ENCODE data around the gene TPRA1. TPM values are rescaled to one million over a fixed set of nuclear protein-coding genes. Genes with fewer than 3 reads are reported as not detected.

Gene TPRA1
- total and polyA plus RNA-seq, 4 experiments from 2014 or later: 28.3 to 40.1 (median 31.4) TPM

DNA sequence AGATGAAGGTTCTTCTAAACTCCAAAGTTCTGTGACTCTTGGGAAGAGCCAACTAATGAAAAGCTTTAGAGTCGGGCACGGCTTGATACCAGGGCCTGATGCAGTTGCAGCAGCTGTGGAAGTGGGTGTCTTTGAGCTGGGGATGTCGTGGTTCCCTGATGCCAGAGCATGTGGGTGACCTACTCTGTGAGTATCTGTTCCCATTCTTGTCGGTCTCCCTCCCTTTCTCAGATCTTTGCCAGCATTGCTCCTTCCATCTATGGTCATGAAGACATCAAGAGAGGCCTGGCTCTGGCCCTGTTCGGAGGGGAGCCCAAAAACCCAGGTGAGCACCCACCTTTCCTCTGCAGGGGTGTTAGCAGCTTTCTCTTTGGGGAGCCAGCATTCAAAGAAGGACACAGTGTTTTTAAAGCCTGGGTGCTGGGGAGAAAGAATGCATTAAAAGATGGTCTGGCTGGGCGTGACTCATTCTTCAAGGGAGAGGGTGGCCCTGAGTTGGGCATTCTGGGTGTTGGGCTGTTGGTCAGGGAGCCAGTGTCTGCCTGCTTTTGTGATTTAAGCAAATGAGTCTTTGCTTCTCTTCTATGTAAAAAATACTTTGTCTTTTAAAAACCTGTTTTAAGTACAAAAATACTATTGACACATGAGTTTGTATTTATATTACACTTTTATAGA lies 25.2 kb upstream of the TPRA1 start:
- H3K27me3 Mint-ChIP-seq: no peaks in the 10 kb centered on the region
- CTCF ChIA-PET (ENCODE audit: partially characterized antibody): no interaction called here
- DNase-seq: no peak

DNA sequence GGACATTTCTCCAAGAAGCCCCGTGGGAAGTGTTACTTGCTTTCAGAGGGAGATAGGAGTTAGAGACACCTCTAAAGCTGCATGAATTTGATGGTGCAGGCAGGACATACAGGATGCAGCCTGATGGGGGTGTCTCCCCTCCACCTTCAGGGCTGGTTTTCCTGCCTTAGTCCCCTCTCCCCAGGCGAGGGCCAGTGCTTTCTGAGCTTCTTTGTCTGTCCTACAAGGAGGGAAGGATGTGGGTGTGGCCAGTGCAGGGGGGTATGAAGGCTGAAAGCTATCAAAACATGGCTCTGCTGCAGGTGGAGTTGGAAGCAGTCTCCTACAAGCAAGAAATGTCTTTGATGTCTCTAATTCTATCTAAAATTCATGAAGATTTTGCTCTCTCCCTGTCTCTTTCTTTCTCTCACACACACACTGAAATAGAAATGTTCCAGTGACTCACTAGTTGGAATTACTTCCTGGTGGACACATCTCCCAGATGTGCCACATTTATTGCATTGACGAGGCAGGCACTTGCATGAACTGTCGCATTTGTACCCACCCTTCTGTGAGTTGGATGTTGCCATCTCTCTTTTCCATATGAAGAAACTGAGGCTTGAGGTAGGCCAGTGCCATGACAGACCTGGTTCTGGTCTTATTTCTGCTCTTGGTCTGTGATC lies 24.5 kb upstream of the TPRA1 start:
- DNase-seq: no peak
- intact Hi-C loops (cut with micrococcal nuclease): no loop called here
- Histone ChIP-seq H3K4me1 (ENCODE audit: insufficient read depth, low read length) (no peaks in the 10 kb centered on the region), H3K27ac (ENCODE audit: low read depth, low read length) (no peak overlapping the region), H3K9me3 (ENCODE audit: control insufficient read depth in 1 of 2, low read length in 2 of 2) (no peaks in the 10 kb centered on the region), H3K36me3 (ENCODE audit: insufficient read depth, low read length) (peaks cover 9% of the 10 kb centered on the region), H3K27me3 (ENCODE audit: insufficient read depth, low read length) (no peaks in the 10 kb centered on the region), H3K4me3 (ENCODE audit: low read length in 2 of 2) (no peak overlapping the region)
- Mint-ChIP-seq H3K9me3 (no peaks in the 10 kb centered on the region), H3K27ac (peak overlapping the region in 1 of 7 donors; percentile 63), H3K4me3 (no peak overlapping the region), H3K4me1 (peaks cover 0 to 2% (median 0%) of the 10 kb centered on the region in 4 donors), H3K36me3 (peaks cover 38 to 50% of the 10 kb centered on the region in 2 donors), H3K27me3 (no peaks in the 10 kb centered on the region)
- ChIA-PET POLR2A (ENCODE audit: partially characterized antibody) (no interaction called here), CTCF (ENCODE audit: partially characterized antibody) (no interaction called here)

More for the DNA sequence above, 25.2 kb upstream of the TPRA1 start:
- H3K36me3 ChIP-seq (ENCODE audit: insufficient read depth, low read length): peaks cover 7% of the 10 kb centered on the region
- H3K36me3 Mint-ChIP-seq: peaks cover 36 to 46% of the 10 kb centered on the region in 2 donors
- intact Hi-C loops (cut with micrococcal nuclease): no loop called here
- no peaks in the 10 kb centered on the region for H3K4me1 Mint-ChIP-seq
- H3K9me3 ChIP-seq (ENCODE audit: control insufficient read depth in 1 of 2, low read length in 2 of 2): no peaks in the 10 kb centered on the region
- H3K27ac Mint-ChIP-seq: no peak overlapping the region
- H3K27ac ChIP-seq (ENCODE audit: low read depth, low read length): no peak overlapping the region
- no peaks in the 10 kb centered on the region for H3K27me3 ChIP-seq (ENCODE audit: insufficient read depth, low read length)
- POLR2A ChIA-PET (ENCODE audit: partially characterized antibody): no interaction called here
- no peaks in the 10 kb centered on the region for H3K4me1 ChIP-seq (ENCODE audit: insufficient read depth, low read length)
- H3K4me3 ChIP-seq (ENCODE audit: low read length in 2 of 2): no peak overlapping the region
- H3K4me3 Mint-ChIP-seq: no peak overlapping the region
- no peaks in the 10 kb centered on the region for H3K9me3 Mint-ChIP-seq

DNA sequence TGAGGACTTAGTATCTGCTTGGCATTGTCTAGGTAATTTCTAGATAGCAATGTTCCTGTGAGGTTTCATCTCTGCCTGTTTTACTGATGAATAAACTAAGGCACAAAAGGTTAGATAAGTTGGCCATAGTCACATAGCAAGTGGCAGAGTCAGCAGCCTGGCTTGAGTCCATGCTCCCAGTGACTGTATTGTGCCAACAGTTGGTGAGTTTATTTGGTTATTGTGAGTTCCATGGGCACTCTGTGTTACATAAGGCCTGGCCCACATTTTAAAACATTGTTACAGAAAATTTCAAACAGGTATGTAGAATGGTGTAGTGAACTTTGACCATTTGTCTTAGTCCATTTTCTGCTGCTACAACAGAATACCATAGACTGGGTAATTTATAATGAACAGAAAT lies 22.9 kb upstream of the TPRA1 start:
- Mint-ChIP-seq H3K27ac (no peak overlapping the region), H3K9me3 (no peaks in the 10 kb centered on the region), H3K27me3 (no peaks in the 10 kb centered on the region), H3K36me3 (peaks cover 40 to 51% of the 10 kb centered on the region in 2 donors), H3K4me1 (peaks cover 0 to 2% (median 0%) of the 10 kb centered on the region in 4 donors), H3K4me3 (no peak overlapping the region)
- ChIA-PET CTCF (ENCODE audit: partially characterized antibody) (no interaction called here), POLR2A (ENCODE audit: partially characterized antibody) (no interaction called here)
- intact Hi-C loops (cut with micrococcal nuclease): no loop called here
- peaks cover 9% of the 10 kb centered on the region for H3K36me3 ChIP-seq (ENCODE audit: insufficient read depth, low read length)
- no peak overlapping the region for H3K27ac ChIP-seq (ENCODE audit: low read depth, low read length)
- no peaks in the 10 kb centered on the region for H3K27me3 ChIP-seq (ENCODE audit: insufficient read depth, low read length)
- no peaks in the 10 kb centered on the region for H3K9me3 ChIP-seq (ENCODE audit: control insufficient read depth in 1 of 2, low read length in 2 of 2)
- no peaks in the 10 kb centered on the region for H3K4me1 ChIP-seq (ENCODE audit: insufficient read depth, low read length)
- no peak for DNase-seq
- no peak overlapping the region for H3K4me3 ChIP-seq (ENCODE audit: low read length in 2 of 2)

DNA sequence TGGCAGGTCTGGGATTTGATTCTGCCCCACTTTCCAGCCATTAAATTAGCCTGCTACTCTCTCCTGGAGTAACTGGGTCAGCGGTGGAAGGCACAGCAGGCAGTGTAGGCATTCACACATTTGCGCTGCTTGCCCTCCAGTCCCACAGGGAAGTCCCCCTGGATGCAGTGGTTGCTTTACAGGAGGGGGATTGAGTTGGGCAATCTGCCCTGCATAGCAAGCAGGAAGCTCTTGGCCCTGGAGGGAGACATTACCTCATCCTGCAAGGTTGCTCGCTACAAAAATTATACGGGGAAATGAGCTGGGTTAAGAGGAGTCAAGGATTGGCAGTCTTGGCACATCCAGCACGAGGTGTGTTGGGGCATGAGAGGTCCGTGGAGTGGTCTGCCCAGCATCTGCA lies 22.4 kb upstream of the TPRA1 start:
- ChIA-PET CTCF (ENCODE audit: partially characterized antibody) (interaction anchor here (0.6 kb wide), 1 partner anchor 38 kb away, joined by 4 read pairs; no protein-coding TSS in a partner anchor), POLR2A (ENCODE audit: partially characterized antibody) (no interaction called here)
- H3K4me1 ChIP-seq (ENCODE audit: insufficient read depth, low read length): no peaks in the 10 kb centered on the region
- H3K27me3 Mint-ChIP-seq: no peaks in the 10 kb centered on the region
- H3K36me3 ChIP-seq (ENCODE audit: insufficient read depth, low read length): peaks cover 9% of the 10 kb centered on the region
- intact Hi-C loops (cut with micrococcal nuclease): no loop called here
- H3K27me3 ChIP-seq (ENCODE audit: insufficient read depth, low read length): no peaks in the 10 kb centered on the region
- no peak for DNase-seq
- no peaks in the 10 kb centered on the region for H3K9me3 ChIP-seq (ENCODE audit: control insufficient read depth in 1 of 2, low read length in 2 of 2)
- H3K27ac Mint-ChIP-seq: no peak overlapping the region
- no peak overlapping the region for H3K4me3 ChIP-seq (ENCODE audit: low read length in 2 of 2)
- H3K27ac ChIP-seq (ENCODE audit: low read depth, low read length): no peak overlapping the region
- H3K4me1 Mint-ChIP-seq: peaks cover 0 to 2% (median 0%) of the 10 kb centered on the region in 4 donors
- H3K4me3 Mint-ChIP-seq: no peak overlapping the region
- H3K9me3 Mint-ChIP-seq: no peaks in the 10 kb centered on the region
- peaks cover 40 to 48% of the 10 kb centered on the region in 2 donors for H3K36me3 Mint-ChIP-seq

DNA sequence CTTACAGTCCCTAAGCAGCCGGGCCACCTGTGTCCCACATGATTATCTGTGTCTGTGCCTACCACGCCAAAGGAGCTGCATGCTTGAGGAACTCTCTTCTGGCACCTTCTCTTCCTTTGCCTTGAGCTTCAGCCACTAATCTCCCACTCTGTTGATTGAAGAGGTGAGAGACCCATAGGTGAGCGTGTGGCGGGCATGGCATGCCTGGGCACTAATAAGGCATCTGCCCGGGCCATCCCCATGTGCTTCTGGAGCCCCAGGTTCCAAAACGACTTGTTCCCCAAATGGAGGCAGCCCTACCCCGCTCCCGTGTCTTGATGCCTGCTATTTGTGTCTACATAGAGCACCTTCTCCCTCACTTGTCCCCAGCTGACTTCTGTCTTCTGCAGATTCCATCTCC lies 20.7 kb upstream of the TPRA1 start:
- Mint-ChIP-seq H3K36me3 (peaks cover 41 to 51% of the 10 kb centered on the region in 2 donors), H3K9me3 (no peaks in the 10 kb centered on the region), H3K27me3 (no peaks in the 10 kb centered on the region), H3K4me3 (no peak overlapping the region), H3K4me1 (peaks cover 0 to 2% (median 0%) of the 10 kb centered on the region in 4 donors), H3K27ac (no peak overlapping the region)
- Histone ChIP-seq H3K36me3 (ENCODE audit: insufficient read depth, low read length) (peaks cover 11% of the 10 kb centered on the region), H3K9me3 (ENCODE audit: control insufficient read depth in 1 of 2, low read length in 2 of 2) (no peaks in the 10 kb centered on the region), H3K4me1 (ENCODE audit: insufficient read depth, low read length) (no peaks in the 10 kb centered on the region), H3K27ac (ENCODE audit: low read depth, low read length) (no peak overlapping the region), H3K27me3 (ENCODE audit: insufficient read depth, low read length) (no peaks in the 10 kb centered on the region), H3K4me3 (ENCODE audit: low read length in 2 of 2) (no peak overlapping the region)
- DNase-seq: no peak
- intact Hi-C loops (cut with micrococcal nuclease): no loop called here
- CTCF ChIA-PET (ENCODE audit: partially characterized antibody): interaction anchor here (2.0 kb wide), 1 partner anchor 36 kb away, joined by 8 read pairs; no protein-coding TSS in a partner anchor
- POLR2A ChIA-PET (ENCODE audit: partially characterized antibody): interaction anchor here (1.4 kb wide), 1 partner anchor 61 kb away, joined by 3 read pairs; the partner anchor contains the start of gene ABTB1

DNA sequence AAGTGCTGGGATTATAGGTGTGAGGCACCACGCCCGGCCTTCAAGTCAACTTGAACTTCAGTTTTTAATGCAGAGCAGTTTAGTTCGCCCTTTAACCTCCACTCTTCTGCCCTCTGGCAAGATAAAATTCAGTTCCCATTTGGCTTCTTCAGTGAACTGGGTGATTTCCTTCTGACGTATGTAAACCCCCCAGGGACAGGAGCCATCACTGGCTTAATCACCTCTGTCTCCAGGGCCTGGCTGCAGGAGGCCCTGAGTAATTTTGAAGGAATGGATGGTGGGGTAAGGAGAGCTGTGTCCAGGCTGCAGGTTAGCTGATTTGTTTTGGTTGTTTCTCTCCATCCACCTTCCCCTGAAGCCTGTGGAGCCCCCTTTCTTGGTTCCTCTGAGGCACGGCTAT lies 19.6 kb upstream of the TPRA1 start:
- Histone ChIP-seq H3K27ac (ENCODE audit: low read depth, low read length) (no peak overlapping the region), H3K4me1 (ENCODE audit: insufficient read depth, low read length) (no peaks in the 10 kb centered on the region), H3K4me3 (ENCODE audit: low read length in 2 of 2) (no peak overlapping the region), H3K27me3 (ENCODE audit: insufficient read depth, low read length) (no peaks in the 10 kb centered on the region), H3K9me3 (ENCODE audit: control insufficient read depth in 1 of 2, low read length in 2 of 2) (no peaks in the 10 kb centered on the region), H3K36me3 (ENCODE audit: insufficient read depth, low read length) (peaks cover 15% of the 10 kb centered on the region)
- intact Hi-C loops (cut with micrococcal nuclease): no loop called here
- ChIA-PET POLR2A (ENCODE audit: partially characterized antibody) (no interaction called here), CTCF (ENCODE audit: partially characterized antibody) (interaction anchor here (0.5 to 2.0 kb wide), 2 partner anchors 35 to 38 kb away, joined by 3 to 8 read pairs; no protein-coding TSS in a partner anchor)
- no peak for DNase-seq
- H3K27me3 Mint-ChIP-seq: no peaks in the 10 kb centered on the region
- no peaks in the 10 kb centered on the region for H3K9me3 Mint-ChIP-seq
- peaks cover 0 to 2% (median 0%) of the 10 kb centered on the region in 4 donors for H3K4me1 Mint-ChIP-seq
- H3K36me3 Mint-ChIP-seq: peaks cover 45 to 47% of the 10 kb centered on the region in 2 donors
- H3K4me3 Mint-ChIP-seq: no peak overlapping the region
- H3K27ac Mint-ChIP-seq: no peak overlapping the region

DNA sequence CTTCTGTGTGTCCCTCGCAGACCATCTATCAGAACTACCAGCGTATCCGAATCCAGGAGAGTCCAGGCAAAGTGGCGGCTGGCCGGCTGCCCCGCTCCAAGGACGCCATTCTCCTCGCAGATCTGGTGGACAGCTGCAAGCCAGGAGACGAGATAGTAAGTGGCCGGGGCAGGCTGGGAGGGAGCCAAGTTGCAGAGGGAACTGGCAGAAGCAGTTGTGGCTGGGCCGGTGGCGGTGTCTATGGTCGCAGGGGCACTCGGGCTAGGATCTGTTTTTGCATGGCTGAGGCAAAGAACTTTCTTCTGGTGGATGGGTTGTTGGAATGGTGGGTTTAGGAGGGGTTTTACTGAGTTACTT lies 17.8 kb upstream of the TPRA1 start:
- Histone ChIP-seq H3K4me3 (ENCODE audit: low read length in 2 of 2) (no peak overlapping the region), H3K27me3 (ENCODE audit: insufficient read depth, low read length) (no peaks in the 10 kb centered on the region), H3K9me3 (ENCODE audit: control insufficient read depth in 1 of 2, low read length in 2 of 2) (no peaks in the 10 kb centered on the region), H3K27ac (ENCODE audit: low read depth, low read length) (no peak overlapping the region), H3K4me1 (ENCODE audit: insufficient read depth, low read length) (no peaks in the 10 kb centered on the region), H3K36me3 (ENCODE audit: insufficient read depth, low read length) (peaks cover 15% of the 10 kb centered on the region)
- intact Hi-C loops (cut with micrococcal nuclease): no loop called here
- Mint-ChIP-seq H3K9me3 (no peaks in the 10 kb centered on the region), H3K4me3 (no peak overlapping the region), H3K27ac (no peak overlapping the region), H3K27me3 (no peaks in the 10 kb centered on the region), H3K36me3 (peaks cover 42 to 54% of the 10 kb centered on the region in 2 donors), H3K4me1 (peaks cover 0 to 4% (median 2%) of the 10 kb centered on the region in 4 donors)
- CTCF ChIA-PET (ENCODE audit: partially characterized antibody): interaction anchor here (1.4 to 1.5 kb wide), 2 partner anchors 9 to 33 kb away, joined by 3 to 4 read pairs; no protein-coding TSS in a partner anchor
- no peak for DNase-seq
- POLR2A ChIA-PET (ENCODE audit: partially characterized antibody): no interaction called here
